ENCODE measurements around the gene PALD1. TPM values are rescaled to one million over a fixed set of nuclear protein-coding genes. Genes with fewer than 3 reads are reported as not detected.

Gene PALD1
- total RNA-seq, 6 experiments from 2014 or later: 0.81 to 2.9 (median 1.3) TPM

DNA sequence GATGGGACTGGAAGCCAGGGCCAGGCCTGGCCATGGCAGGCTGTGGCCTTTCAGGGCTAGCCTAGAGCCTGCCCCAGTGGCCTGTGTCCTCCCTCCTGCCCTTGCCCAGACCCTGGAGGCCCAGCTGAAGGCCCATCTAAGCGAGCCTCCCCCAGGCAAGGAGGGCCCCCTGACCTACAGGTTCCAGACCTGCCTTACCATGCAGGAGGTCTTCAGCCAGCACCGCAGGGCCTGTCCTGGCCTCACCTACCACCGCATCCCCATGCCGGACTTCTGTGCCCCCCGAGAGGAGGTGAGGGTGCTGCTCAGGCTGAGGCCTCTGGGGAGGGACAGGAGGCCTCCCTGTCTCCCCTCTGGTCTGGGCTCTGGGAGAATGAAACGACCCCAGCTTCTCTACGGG, 60.9 kb downstream of the PALD1 start:
- Histone ChIP-seq H3K27ac (no peak overlapping the region), H3K4me1 (peaks cover 0 to 7% (median 0%) of the 10 kb centered on the region in 4 donors), H3K27me3 (no peaks in the 10 kb centered on the region), H3K4me3 (no peak overlapping the region), H3K9me3 (no peaks in the 10 kb centered on the region), H3K36me3 (no peaks in the 10 kb centered on the region)
- ATAC-seq (peak in 1 of 4 donors; percentile 4), DNase-seq (no peak)
- WGBS (ENCODE audit: insufficient coverage, low coverage, low lambda C conversion rate, missing lambda C conversion rate): 48% methylated on average over 2 of the region's 7 CpGs
- intact Hi-C loops (cut with DNase I): loop anchor here (5.0 kb wide), 2 partner anchors 72 to 77 kb away; no protein-coding TSS in a partner anchor
- TF ChIP-seq POLR2A (IDR thresholded peaks at IDR 0.05): no peak
- TF ChIP-seq, protein P1, sequence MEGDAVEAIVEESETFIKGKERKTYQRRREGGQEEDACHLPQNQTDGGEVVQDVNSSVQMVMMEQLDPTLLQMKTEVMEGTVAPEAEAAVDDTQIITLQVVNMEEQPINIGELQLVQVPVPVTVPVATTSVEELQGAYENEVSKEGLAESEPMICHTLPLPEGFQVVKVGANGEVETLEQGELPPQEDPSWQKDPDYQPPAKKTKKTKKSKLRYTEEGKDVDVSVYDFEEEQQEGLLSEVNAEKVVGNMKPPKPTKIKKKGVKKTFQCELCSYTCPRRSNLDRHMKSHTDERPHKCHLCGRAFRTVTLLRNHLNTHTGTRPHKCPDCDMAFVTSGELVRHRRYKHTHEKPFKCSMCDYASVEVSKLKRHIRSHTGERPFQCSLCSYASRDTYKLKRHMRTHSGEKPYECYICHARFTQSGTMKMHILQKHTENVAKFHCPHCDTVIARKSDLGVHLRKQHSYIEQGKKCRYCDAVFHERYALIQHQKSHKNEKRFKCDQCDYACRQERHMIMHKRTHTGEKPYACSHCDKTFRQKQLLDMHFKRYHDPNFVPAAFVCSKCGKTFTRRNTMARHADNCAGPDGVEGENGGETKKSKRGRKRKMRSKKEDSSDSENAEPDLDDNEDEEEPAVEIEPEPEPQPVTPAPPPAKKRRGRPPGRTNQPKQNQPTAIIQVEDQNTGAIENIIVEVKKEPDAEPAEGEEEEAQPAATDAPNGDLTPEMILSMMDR (IDR thresholded peaks at IDR 0.05): no peak

DNA sequence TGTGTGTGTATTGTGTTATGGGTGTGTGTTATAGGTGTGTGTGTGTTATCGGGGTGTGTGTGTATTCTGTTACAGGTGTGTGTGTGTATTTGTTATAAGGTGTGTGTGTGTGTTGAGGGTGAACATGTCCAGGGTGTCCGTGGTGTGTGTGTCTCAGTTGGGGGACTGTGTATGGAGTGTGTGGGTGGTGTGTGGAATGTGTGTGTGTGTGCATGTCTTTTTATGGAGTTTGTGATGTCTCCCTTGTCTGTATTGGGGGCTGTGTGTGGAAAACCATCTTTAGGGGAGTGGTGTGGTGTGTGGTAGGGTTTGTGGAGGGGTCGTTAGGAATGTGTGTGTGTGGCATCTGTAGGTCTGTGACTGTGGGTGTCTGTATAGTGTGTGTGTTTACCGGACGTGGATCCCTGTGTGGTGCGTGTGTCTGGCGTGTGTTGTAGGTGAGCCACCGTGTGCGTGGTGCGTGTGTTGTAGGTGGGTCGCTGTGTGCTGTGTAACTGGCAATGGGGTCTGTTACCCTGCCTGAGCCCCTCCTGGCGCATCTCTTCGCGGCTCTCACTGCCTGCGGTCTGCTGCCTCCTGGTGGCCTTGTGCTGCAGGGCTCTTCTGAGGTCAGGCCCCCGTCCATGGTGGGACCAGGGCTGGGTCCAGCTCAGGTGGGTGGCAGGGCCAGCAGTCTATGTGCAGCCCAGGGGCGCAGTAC, 61.7 kb downstream of the PALD1 start:
- Histone ChIP-seq H3K4me3 (no peak overlapping the region), H3K36me3 (no peaks in the 10 kb centered on the region), H3K9me3 (no peaks in the 10 kb centered on the region), H3K27me3 (no peaks in the 10 kb centered on the region), H3K4me1 (peaks cover 0 to 7% (median 0%) of the 10 kb centered on the region in 4 donors), H3K27ac (no peak overlapping the region)
- DNase-seq (no peak), ATAC-seq (peak; percentile 15 to 45 (median 30))
- WGBS (ENCODE audit: insufficient coverage, low coverage, low lambda C conversion rate, missing lambda C conversion rate): 41% methylated on average over 4 of the region's 17 CpGs
- intact Hi-C loops (cut with DNase I): no loop called here
- TF ChIP-seq, protein P1 (IDR thresholded peaks at IDR 0.05): peak; percentile 48 to 54 (median 50)
- TF ChIP-seq POLR2A (IDR thresholded peaks at IDR 0.05): no peak

DNA sequence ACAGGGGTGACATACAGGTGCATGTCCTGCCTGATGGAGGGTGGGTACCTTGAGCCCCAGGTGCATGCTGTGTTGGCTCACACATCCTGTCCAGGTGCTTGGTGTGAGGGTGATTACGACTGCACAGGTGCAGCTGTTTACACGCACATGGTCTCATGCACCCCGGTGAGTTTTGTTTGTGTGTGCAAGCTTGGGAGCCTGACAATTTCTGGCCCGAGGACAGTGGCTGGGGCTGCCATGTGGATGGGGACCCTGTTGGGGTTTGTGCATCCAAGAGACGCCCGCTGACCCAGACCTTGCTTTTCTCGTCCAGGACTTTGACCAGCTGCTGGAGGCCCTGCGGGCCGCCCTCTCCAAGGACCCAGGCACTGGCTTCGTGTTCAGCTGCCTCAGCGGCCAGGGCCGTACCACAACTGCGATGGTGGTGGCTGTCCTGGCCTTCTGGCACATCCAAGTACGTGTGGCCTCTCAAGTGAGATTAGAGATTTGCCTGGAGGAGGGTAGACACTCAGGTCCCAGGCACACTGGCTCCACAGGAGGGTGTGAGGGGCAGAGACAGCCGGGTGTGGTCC, 62.3 kb downstream of the PALD1 start:
- DNase-seq: no peak
- intact Hi-C loops (cut with DNase I): no loop called here
- Histone ChIP-seq H3K4me1 (peaks cover 0 to 7% (median 0%) of the 10 kb centered on the region in 4 donors), H3K4me3 (no peak overlapping the region), H3K27me3 (no peaks in the 10 kb centered on the region), H3K9me3 (no peaks in the 10 kb centered on the region), H3K27ac (no peak overlapping the region), H3K36me3 (no peaks in the 10 kb centered on the region)
- no peak for ATAC-seq
- WGBS (ENCODE audit: insufficient coverage, low coverage, low lambda C conversion rate, missing lambda C conversion rate): no CpG with 5 or more reads among the region's 15 CpGs
- TF ChIP-seq, protein P1 (IDR thresholded peaks at IDR 0.05): no peak
- no peak for TF ChIP-seq POLR2A (IDR thresholded peaks at IDR 0.05)

DNA sequence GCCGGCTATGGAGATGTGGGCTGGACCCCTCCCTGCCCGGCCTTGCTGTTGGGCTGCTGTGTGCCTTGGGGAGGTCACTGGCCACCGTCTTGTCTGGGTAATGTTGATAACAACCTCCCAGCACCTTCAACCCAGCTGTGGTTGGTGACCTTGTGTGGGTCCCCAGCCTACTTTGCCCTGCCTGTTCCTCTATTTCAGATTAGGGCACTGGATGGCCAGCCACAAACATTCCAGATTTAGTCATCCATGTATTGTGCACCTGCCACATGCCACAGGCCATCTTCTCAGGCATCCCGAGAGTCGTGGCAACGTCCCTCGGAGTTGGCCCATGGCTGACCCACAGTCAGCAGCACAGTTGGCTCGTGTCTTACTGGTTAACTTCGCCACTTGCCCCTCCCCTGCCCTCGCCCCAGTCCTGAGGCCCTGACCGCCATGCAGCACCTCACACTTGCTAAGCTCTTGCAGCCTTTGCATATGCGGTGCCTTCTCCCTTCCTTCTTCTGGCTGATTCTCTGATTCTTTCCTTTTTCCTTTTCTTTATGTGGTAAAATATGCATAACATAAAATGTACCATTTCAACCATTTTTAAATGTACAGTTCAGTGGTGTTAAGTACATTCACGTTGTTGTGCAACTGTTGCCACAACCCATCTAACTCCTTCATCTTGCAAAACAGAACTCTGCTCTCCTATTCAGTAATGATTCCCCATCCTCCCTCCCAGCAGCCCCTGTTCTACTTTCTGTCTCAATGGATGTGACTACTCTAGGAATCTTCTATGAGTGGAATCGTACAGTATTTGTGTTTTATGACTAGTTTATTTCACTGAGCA, 63.4 kb downstream of the PALD1 start:
- no peaks in the 10 kb centered on the region for H3K27me3 ChIP-seq
- no peaks in the 10 kb centered on the region for H3K9me3 ChIP-seq
- intact Hi-C loops (cut with DNase I): no loop called here
- H3K4me1 ChIP-seq: peaks cover 0 to 7% (median 0%) of the 10 kb centered on the region in 4 donors
- no peak overlapping the region for H3K27ac ChIP-seq
- 56% methylated on average over 7 of the region's 14 CpGs for WGBS (ENCODE audit: insufficient coverage, low coverage, low lambda C conversion rate, missing lambda C conversion rate)
- DNase-seq (no peak), ATAC-seq (no peak)
- no peak overlapping the region for H3K4me3 ChIP-seq
- no peaks in the 10 kb centered on the region for H3K36me3 ChIP-seq
- TF ChIP-seq, protein P1 (IDR thresholded peaks at IDR 0.05): no peak
- no peak for TF ChIP-seq POLR2A (IDR thresholded peaks at IDR 0.05)

Measured in right lobe of liver (tissue), 6 donors.